ENCODE measurements around the gene FAM20B.

Gene FAM20B

DNA sequence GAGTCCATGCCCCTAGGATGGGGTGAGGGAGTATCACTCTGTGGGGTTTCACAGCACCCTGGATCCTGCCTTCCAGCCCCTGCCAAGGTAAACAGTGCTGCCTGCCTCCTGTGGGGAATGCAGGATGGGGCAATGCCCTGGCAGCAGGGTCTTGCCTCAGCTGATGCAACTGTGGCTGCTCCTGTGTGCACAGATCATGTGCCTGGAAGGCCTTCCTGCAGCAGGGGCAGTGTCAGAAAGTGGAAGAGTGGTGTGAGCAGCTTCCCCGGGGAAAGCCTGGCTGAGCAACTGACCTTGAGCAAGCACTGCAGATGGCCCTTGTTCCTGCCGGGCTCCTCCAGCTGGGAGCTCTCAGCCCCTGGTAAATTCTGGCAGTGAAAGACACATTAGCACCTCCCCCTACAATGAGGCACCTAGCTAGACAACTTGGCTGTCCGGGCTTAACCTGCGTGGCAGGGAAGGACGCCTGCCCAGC, 66.0 kb downstream of the FAM20B start:
- H3K4me2 ChIP-seq (ENCODE audit: low read depth, low read length, poor library complexity, severe bottlenecking), result no peak overlapping the region
- TF ChIP-seq EZH2phosphoT487 (IDR thresholded peaks at IDR 0.05; ENCODE audit: borderline replicate concordance), result no peak
- TF ChIP-seq, protein P1, sequence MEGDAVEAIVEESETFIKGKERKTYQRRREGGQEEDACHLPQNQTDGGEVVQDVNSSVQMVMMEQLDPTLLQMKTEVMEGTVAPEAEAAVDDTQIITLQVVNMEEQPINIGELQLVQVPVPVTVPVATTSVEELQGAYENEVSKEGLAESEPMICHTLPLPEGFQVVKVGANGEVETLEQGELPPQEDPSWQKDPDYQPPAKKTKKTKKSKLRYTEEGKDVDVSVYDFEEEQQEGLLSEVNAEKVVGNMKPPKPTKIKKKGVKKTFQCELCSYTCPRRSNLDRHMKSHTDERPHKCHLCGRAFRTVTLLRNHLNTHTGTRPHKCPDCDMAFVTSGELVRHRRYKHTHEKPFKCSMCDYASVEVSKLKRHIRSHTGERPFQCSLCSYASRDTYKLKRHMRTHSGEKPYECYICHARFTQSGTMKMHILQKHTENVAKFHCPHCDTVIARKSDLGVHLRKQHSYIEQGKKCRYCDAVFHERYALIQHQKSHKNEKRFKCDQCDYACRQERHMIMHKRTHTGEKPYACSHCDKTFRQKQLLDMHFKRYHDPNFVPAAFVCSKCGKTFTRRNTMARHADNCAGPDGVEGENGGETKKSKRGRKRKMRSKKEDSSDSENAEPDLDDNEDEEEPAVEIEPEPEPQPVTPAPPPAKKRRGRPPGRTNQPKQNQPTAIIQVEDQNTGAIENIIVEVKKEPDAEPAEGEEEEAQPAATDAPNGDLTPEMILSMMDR (conservative IDR thresholded peaks at IDR 0.05; ENCODE audit: low read length), result no peak
- H3K9me3 ChIP-seq (ENCODE audit: insufficient read depth, low read depth, low read length), result no peaks in the 10 kb centered on the region
- H2AFZ ChIP-seq (ENCODE audit: low read length), result no peak overlapping the region
- no peak overlapping the region for H3K9ac ChIP-seq (ENCODE audit: low read depth, low read length, poor library complexity, severe bottlenecking)
- peaks cover 18% of the 10 kb centered on the region; the same call in 1 of the 2 replicates for H3K79me2 ChIP-seq (ENCODE audit: insufficient read depth, low read length)
- no peak overlapping the region for H3K4me3 ChIP-seq (ENCODE audit: low read length, poor library complexity, severe bottlenecking)
- H3F3A ChIP-seq (ENCODE audit: low read depth), result no peaks in the 10 kb centered on the region
- H3K27me3 ChIP-seq (ENCODE audit: insufficient read depth, low read length, poor library complexity, severe bottlenecking), result no peaks in the 10 kb centered on the region
- no peaks in the 10 kb centered on the region for H3K9me2 ChIP-seq (replicated peaks; ENCODE audit: low read depth, low read length)
- H4K20me1 ChIP-seq (ENCODE audit: insufficient read depth, low read length, poor library complexity, severe bottlenecking), result no peaks in the 10 kb centered on the region
- H3K4me1 ChIP-seq (ENCODE audit: insufficient read depth, low read length, poor library complexity, severe bottlenecking), result no peaks in the 10 kb centered on the region
- H3K36me3 ChIP-seq (ENCODE audit: insufficient read depth, low read length), result peaks cover 61% of the 10 kb centered on the region; the same call in 1 of the 2 replicates

DNA sequence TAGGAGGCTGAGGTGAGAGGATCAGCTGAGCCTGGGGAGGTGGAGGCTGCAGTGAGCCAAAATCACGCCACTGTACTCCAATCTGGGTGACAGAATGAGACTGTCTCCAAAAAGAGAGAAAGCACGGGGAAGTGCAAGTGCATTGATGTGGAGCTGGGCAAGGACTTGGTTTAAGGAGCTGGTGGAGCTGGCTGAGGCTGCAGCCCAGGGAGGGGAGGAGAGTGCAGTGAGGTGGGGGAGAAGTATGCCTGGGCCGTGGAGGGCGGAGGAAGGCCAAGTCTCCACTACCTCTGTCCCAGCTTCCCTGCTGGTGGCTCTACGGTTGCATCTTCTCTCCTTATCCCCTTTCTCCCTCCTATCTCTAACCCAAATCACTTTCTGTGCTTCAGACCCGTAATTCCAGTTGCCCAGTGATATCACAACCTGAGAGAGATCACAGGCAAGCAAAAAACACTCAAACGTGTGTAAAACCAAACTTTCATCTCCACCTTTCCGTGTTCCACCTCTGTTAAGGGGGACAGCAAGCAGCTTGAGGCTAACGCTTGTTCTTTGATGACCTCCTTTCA, 67.3 kb downstream of the FAM20B start:
- Histone ChIP-seq H3K9me3 (ENCODE audit: insufficient read depth, low read depth, low read length) (no peaks in the 10 kb centered on the region), H3K4me2 (ENCODE audit: low read depth, low read length, poor library complexity, severe bottlenecking) (no peak overlapping the region), H2AFZ (ENCODE audit: low read length) (no peak overlapping the region), H3K4me1 (ENCODE audit: insufficient read depth, low read length, poor library complexity, severe bottlenecking) (no peaks in the 10 kb centered on the region), H3K9ac (ENCODE audit: low read depth, low read length, poor library complexity, severe bottlenecking) (no peak overlapping the region), H3K9me2 (replicated peaks; ENCODE audit: low read depth, low read length) (no peaks in the 10 kb centered on the region), H3F3A (ENCODE audit: low read depth) (no peaks in the 10 kb centered on the region), H3K4me3 (ENCODE audit: low read length, poor library complexity, severe bottlenecking) (no peak overlapping the region), H3K27me3 (ENCODE audit: insufficient read depth, low read length, poor library complexity, severe bottlenecking) (no peaks in the 10 kb centered on the region), H4K20me1 (ENCODE audit: insufficient read depth, low read length, poor library complexity, severe bottlenecking) (no peaks in the 10 kb centered on the region), H3K79me2 (ENCODE audit: insufficient read depth, low read length) (peaks cover 6% of the 10 kb centered on the region; the same call in 1 of the 2 replicates), H3K36me3 (ENCODE audit: insufficient read depth, low read length) (peaks cover 71% of the 10 kb centered on the region; the same call in 1 of the 2 replicates)
- TF ChIP-seq, protein P1 (conservative IDR thresholded peaks at IDR 0.05; ENCODE audit: low read length), result no peak
- no peak for TF ChIP-seq EZH2phosphoT487 (IDR thresholded peaks at IDR 0.05; ENCODE audit: borderline replicate concordance)

DNA sequence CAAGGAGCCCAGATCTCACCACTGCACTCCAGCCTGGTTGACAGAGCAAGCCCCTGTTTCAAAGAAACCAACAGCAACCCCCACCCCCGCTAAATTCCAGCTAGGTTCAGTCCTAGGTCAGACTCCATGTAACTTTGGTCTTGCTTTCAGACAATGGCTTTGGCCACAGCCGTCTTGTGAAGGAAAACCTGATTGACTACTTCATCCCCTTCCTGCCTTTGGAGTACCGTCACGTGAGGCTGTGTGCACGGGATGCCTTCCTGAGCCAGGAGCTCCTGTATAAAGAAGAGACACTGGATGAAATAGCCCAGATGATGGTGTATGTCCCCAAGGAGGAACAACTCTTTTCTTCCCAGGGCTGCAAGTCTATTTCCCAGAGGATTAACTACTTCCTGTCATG, 69.1 kb downstream of the FAM20B start:
- no peaks in the 10 kb centered on the region for H3K27me3 ChIP-seq (ENCODE audit: insufficient read depth, low read length, poor library complexity, severe bottlenecking)
- no peaks in the 10 kb centered on the region; the same call in 1 of the 2 replicates for H3K79me2 ChIP-seq (ENCODE audit: insufficient read depth, low read length)
- no peak overlapping the region for H2AFZ ChIP-seq (ENCODE audit: low read length)
- H3K4me3 ChIP-seq (ENCODE audit: low read length, poor library complexity, severe bottlenecking), result no peak overlapping the region
- H3K4me2 ChIP-seq (ENCODE audit: low read depth, low read length, poor library complexity, severe bottlenecking), result no peak overlapping the region
- no peaks in the 10 kb centered on the region for H3K9me2 ChIP-seq (replicated peaks; ENCODE audit: low read depth, low read length)
- H4K20me1 ChIP-seq (ENCODE audit: insufficient read depth, low read length, poor library complexity, severe bottlenecking), result no peaks in the 10 kb centered on the region
- no peaks in the 10 kb centered on the region for H3F3A ChIP-seq (ENCODE audit: low read depth)
- TF ChIP-seq, protein P1 (conservative IDR thresholded peaks at IDR 0.05; ENCODE audit: low read length), result no peak
- TF ChIP-seq EZH2phosphoT487 (IDR thresholded peaks at IDR 0.05; ENCODE audit: borderline replicate concordance), result no peak
- peaks cover 64% of the 10 kb centered on the region; the same call in 1 of the 2 replicates for H3K36me3 ChIP-seq (ENCODE audit: insufficient read depth, low read length)
- H3K9me3 ChIP-seq (ENCODE audit: insufficient read depth, low read depth, low read length), result no peaks in the 10 kb centered on the region
- no peaks in the 10 kb centered on the region for H3K4me1 ChIP-seq (ENCODE audit: insufficient read depth, low read length, poor library complexity, severe bottlenecking)
- no peak overlapping the region for H3K9ac ChIP-seq (ENCODE audit: low read depth, low read length, poor library complexity, severe bottlenecking)
